HepG2 (cell line): Measurements from ENCODE around the gene RABEP2. TPM values are rescaled to one million over a fixed set of nuclear protein-coding genes. Genes with fewer than 3 reads are reported as not detected.

Experiments
- BHLHE40 ChIP-seq: IDR thresholded peaks from 2 replicates; pipeline ENCODE4 v1.6.1; 2011; ENCODE audit warnings: low read length, improper control_type of control experiment
- ERF ChIP-seq: IDR thresholded peaks from 2 replicates; pipeline ENCODE4 v1.6.1; 2018; ENCODE audit warnings: missing biosample characterization, missing genetic modification reagents
- FOXJ3 ChIP-seq: sonication (generic); formaldehyde crosslinking; IDR thresholded peaks from 2 replicates; pipeline ENCODE4 v1.4.0; 2020; ENCODE audit warnings: missing genetic modification reagents, mild to moderate bottlenecking, borderline replicate concordance
- NCOA5 ChIP-seq: sonication (generic); formaldehyde crosslinking; IDR thresholded peaks from 2 replicates; pipeline ENCODE4 v1.4.0; 2020; ENCODE audit warnings: missing genetic modification reagents
- NFE2L2 ChIP-seq: fragments of 150-350 bp; IDR thresholded peaks from 2 replicates; pipeline ENCODE4 v1.6.1; 2014; ENCODE audit warnings: low read length
- NR2C2 ChIP-seq: sonication (generic); formaldehyde crosslinking; IDR thresholded peaks from 2 replicates; pipeline ENCODE4 v1.4.0; 2020; ENCODE audit warnings: missing genetic modification reagents, mild to moderate bottlenecking, moderate library complexity, borderline replicate concordance
- SALL1 ChIP-seq: sonication (generic); formaldehyde crosslinking; IDR thresholded peaks from 2 replicates; pipeline ENCODE4 v1.8.0; 2022; ENCODE audit warnings: mild to moderate bottlenecking, missing genetic modification reagents
- SKI ChIP-seq: fragments of 450-650 bp; IDR thresholded peaks from one replicate; pipeline ENCODE4 v1.6.1; 2018; ENCODE audit warnings: mild to moderate bottlenecking; ENCODE audit not compliant: partially characterized antibody
- SRSF1 ChIP-seq: fragments of 200-400 bp; formaldehyde crosslinking; optimal IDR thresholded peaks from 2 replicates; pipeline ENCODE3; 2017; ENCODE audit warnings: mild to moderate bottlenecking, low read depth, low read length, moderate library complexity
- TCF7 ChIP-seq: sonication (generic); IDR thresholded peaks from 2 replicates; pipeline ENCODE4 v1.6.1; 2016; ENCODE audit warnings: antibody characterized with exemption, low read depth
- ZFP82 ChIP-seq: sonication (generic); formaldehyde crosslinking; IDR thresholded peaks from 2 replicates; pipeline ENCODE4 v1.5.1; 2020; ENCODE audit warnings: mild to moderate bottlenecking, missing genetic modification reagents, borderline replicate concordance
- ZNF160 ChIP-seq: sonication (generic); formaldehyde crosslinking; IDR thresholded peaks from 2 replicates; pipeline ENCODE4 v1.8.0; 2022; ENCODE audit warnings: mild to moderate bottlenecking, inconsistent platforms, missing genetic modification reagents
- ZNF24 ChIP-seq: fragments of 450-650 bp; IDR thresholded peaks from 2 replicates; pipeline ENCODE4 v1.6.1; 2017; ENCODE audit warnings: antibody characterized with exemption, mild to moderate bottlenecking
- ZNF552 ChIP-seq: sonication (generic); formaldehyde crosslinking; IDR thresholded peaks from 2 replicates; pipeline ENCODE4 v1.9.0; 2022; ENCODE audit warnings: missing genetic modification reagents, mild to moderate bottlenecking, borderline replicate concordance
- ZNF773 ChIP-seq: sonication (generic); formaldehyde crosslinking; IDR thresholded peaks from 2 replicates; pipeline ENCODE4 v1.4.0; 2020; ENCODE audit warnings: missing genetic modification reagents, borderline replicate concordance
- ZZZ3 ChIP-seq: sonication (generic); formaldehyde crosslinking; IDR thresholded peaks from 2 replicates; pipeline ENCODE4 v1.4.0; 2020; ENCODE audit warnings: missing genetic modification reagents, mild to moderate bottlenecking, borderline replicate concordance
- polyA plus RNA-seq, 8 experiments: library from polyadenylated mRNA; depleted of rRNA in 3 of 8; stranded (reverse) in 7 of 8; unstranded in 1 of 8; fragments of >200 nt; fragmentation: Illumina TruSeq in 4 of 8; extraction: Trizol in 4 of 8; gene quantifications; 2 replicates each; pipeline versions ENCODE4 v1.2.1 to v1.2.3, GENCODE V29; 2011 to 2016; ENCODE audit warnings: low read depth in 4 of 8, missing spikeins in 1 of 8, mixed read lengths in 1 of 8; ENCODE audit not compliant: insufficient read depth in 1 of 8
- total RNA-seq, 5 experiments: library from RNA; depleted of rRNA; stranded (reverse); fragments of >200 nt; fragmentation: Illumina TruSeq; extraction: Trizol; gene quantifications; 2 replicates each; pipeline ENCODE4 v1.2.3, GENCODE V29; 2016; ENCODE audit warnings: low read depth in 1 of 5
- TF ChIP-seq, protein P1 (sequence below): sonication (generic); formaldehyde crosslinking; IDR thresholded peaks from 2 replicates; pipeline ENCODE4 v1.4.0; 2020; ENCODE audit warnings: missing genetic modification reagents
- TF ChIP-seq, protein P2 (sequence below): sonication (generic); formaldehyde crosslinking; IDR thresholded peaks from 2 replicates; pipeline ENCODE4 v1.8.0; 2022; ENCODE audit warnings: mild to moderate bottlenecking, missing genetic modification reagents, borderline replicate concordance
- TF ChIP-seq, protein P3 (sequence below): IDR thresholded peaks from 2 replicates; pipeline ENCODE4 v1.6.1; 2016; ENCODE audit warnings: low read depth, borderline replicate concordance
- TF ChIP-seq, protein P4 (sequence below): sonication (generic); formaldehyde crosslinking; IDR thresholded peaks from 2 replicates; pipeline ENCODE4 v1.4.0; 2020; ENCODE audit warnings: mild to moderate bottlenecking, missing genetic modification reagents
- TF ChIP-seq, protein P5 (sequence below): sonication (generic); formaldehyde crosslinking; IDR thresholded peaks from 2 replicates; pipeline ENCODE4 v1.9.0; 2021; ENCODE audit warnings: missing genetic modification reagents, borderline replicate concordance

The RABEP2 gene
- total and polyA plus RNA-seq, 2 of the 13 experiments (the other 11 are each of a cell fraction or from before 2014, with no cell fraction given) = 10.8 to 18.4 TPM

DNA sequence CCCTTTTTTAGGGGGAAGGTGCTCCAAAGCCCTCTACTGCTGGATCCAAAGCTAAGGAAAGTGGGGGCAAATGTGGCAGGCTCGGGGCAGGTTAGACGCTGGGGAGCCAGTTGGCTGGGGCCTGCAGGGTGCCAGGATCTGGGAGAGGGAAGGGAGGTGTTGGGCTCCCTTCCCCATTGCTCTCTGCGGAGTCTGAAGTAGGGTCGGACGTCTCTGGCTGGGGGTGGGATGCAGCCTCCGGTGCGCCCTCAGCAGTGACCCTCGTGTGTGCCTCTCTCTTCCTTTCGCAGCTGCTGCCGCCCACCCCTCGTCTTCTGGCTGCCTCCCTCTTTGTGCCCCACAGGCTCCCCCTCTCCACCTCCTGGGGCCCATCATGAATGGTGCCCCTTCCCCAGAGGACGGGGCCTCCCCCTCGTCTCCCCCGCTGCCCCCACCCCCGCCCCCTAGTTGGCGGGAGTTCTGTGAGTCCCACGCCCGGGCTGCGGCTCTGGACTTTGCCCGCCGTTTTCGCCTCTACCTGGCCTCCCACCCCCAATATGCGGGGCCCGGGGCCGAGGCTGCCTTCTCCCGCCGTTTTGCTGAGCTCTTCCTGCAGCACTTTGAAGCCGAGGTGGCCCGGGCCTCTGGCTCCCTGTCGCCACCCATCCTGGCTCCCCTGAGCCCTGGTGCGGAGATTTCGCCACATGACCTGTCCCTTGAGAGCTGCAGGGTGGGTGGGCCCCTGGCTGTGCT is 59.1 kb downstream of the RABEP2 start (continued):
- TF ChIP-seq, protein P1, sequence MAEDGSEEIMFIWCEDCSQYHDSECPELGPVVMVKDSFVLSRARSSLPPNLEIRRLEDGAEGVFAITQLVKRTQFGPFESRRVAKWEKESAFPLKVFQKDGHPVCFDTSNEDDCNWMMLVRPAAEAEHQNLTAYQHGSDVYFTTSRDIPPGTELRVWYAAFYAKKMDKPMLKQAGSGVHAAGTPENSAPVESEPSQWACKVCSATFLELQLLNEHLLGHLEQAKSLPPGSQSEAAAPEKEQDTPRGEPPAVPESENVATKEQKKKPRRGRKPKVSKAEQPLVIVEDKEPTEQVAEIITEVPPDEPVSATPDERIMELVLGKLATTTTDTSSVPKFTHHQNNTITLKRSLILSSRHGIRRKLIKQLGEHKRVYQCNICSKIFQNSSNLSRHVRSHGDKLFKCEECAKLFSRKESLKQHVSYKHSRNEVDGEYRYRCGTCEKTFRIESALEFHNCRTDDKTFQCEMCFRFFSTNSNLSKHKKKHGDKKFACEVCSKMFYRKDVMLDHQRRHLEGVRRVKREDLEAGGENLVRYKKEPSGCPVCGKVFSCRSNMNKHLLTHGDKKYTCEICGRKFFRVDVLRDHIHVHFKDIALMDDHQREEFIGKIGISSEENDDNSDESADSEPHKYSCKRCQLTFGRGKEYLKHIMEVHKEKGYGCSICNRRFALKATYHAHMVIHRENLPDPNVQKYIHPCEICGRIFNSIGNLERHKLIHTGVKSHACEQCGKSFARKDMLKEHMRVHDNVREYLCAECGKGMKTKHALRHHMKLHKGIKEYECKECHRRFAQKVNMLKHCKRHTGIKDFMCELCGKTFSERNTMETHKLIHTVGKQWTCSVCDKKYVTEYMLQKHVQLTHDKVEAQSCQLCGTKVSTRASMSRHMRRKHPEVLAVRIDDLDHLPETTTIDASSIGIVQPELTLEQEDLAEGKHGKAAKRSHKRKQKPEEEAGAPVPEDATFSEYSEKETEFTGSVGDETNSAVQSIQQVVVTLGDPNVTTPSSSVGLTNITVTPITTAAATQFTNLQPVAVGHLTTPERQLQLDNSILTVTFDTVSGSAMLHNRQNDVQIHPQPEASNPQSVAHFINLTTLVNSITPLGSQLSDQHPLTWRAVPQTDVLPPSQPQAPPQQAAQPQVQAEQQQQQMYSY = no peak
- no peak for TF ChIP-seq ZNF160 (CRISPR knock-in tag)
- TF ChIP-seq FOXJ3 (CRISPR knock-in tag) = no peak
- no peak for TF ChIP-seq NR2C2 (CRISPR knock-in tag)
- no peak for TF ChIP-seq BHLHE40
- peak; percentile 26 for TF ChIP-seq SRSF1
- TF ChIP-seq, protein P2, sequence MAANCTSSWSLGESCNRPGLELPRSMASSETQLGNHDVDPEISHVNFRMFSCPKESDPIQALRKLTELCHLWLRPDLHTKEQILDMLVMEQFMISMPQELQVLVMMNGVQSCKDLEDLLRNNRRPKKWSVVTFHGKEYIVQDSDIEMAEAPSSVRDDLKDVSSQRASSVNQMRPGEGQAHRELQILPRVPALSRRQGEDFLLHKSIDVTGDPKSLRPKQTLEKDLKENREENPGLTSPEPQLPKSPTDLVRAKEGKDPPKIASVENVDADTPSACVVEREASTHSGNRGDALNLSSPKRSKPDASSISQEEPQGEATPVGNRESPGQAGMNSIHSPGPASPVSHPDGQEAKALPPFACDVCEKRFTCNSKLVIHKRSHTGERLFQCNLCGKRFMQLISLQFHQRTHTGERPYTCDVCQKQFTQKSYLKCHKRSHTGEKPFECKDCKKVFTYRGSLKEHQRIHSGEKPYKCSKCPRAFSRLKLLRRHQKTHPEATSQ (CRISPR knock-in tag) = no peak
- TF ChIP-seq NCOA5 (CRISPR knock-in tag) = no peak
- TF ChIP-seq, protein P3, sequence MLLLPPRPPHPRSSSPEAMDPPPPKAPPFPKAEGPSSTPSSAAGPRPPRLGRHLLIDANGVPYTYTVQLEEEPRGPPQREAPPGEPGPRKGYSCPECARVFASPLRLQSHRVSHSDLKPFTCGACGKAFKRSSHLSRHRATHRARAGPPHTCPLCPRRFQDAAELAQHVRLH (CRISPR knock-in tag) = no peak
- TF ChIP-seq SALL1 (CRISPR knock-in tag) = peak; percentile 66; the same call in 1 of the 2 replicates
- TF ChIP-seq TCF7 = no peak
- TF ChIP-seq, protein P4, sequence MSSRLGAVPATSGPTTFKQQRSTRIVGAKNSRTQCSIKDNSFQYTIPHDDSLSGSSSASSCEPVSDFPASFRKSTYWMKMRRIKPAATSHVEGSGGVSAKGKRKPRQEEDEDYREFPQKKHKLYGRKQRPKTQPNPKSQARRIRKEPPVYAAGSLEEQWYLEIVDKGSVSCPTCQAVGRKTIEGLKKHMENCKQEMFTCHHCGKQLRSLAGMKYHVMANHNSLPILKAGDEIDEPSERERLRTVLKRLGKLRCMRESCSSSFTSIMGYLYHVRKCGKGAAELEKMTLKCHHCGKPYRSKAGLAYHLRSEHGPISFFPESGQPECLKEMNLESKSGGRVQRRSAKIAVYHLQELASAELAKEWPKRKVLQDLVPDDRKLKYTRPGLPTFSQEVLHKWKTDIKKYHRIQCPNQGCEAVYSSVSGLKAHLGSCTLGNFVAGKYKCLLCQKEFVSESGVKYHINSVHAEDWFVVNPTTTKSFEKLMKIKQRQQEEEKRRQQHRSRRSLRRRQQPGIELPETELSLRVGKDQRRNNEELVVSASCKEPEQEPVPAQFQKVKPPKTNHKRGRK = no peak
- TF ChIP-seq ZNF24 = no peak
- TF ChIP-seq NFE2L2 = no peak
- TF ChIP-seq ZNF552 (CRISPR knock-in tag) = no peak
- peak; percentile 43; the same call in 1 of the 2 replicates for TF ChIP-seq ERF (CRISPR knock-in tag)
- TF ChIP-seq SKI = no peak
- TF ChIP-seq, protein P5, sequence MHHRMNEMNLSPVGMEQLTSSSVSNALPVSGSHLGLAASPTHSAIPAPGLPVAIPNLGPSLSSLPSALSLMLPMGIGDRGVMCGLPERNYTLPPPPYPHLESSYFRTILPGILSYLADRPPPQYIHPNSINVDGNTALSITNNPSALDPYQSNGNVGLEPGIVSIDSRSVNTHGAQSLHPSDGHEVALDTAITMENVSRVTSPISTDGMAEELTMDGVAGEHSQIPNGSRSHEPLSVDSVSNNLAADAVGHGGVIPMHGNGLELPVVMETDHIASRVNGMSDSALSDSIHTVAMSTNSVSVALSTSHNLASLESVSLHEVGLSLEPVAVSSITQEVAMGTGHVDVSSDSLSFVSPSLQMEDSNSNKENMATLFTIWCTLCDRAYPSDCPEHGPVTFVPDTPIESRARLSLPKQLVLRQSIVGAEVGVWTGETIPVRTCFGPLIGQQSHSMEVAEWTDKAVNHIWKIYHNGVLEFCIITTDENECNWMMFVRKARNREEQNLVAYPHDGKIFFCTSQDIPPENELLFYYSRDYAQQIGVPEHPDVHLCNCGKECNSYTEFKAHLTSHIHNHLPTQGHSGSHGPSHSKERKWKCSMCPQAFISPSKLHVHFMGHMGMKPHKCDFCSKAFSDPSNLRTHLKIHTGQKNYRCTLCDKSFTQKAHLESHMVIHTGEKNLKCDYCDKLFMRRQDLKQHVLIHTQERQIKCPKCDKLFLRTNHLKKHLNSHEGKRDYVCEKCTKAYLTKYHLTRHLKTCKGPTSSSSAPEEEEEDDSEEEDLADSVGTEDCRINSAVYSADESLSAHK (CRISPR knock-in tag) = no peak
- TF ChIP-seq ZFP82 (CRISPR knock-in tag) = no peak
- no peak for TF ChIP-seq ZZZ3
- no peak for TF ChIP-seq ZNF773
